ENCODE results near the gene DPH6.
"Not testable (repeated sequence)": the region's sequence is repeated elsewhere in the genome, so short reads cannot be mapped to it uniquely, and the experiment has no call there.

GRCh38 chr15:35328836-35329235, 217.1 kb downstream of the DPH6 start:
- TF ChIP-seq, protein P1, sequence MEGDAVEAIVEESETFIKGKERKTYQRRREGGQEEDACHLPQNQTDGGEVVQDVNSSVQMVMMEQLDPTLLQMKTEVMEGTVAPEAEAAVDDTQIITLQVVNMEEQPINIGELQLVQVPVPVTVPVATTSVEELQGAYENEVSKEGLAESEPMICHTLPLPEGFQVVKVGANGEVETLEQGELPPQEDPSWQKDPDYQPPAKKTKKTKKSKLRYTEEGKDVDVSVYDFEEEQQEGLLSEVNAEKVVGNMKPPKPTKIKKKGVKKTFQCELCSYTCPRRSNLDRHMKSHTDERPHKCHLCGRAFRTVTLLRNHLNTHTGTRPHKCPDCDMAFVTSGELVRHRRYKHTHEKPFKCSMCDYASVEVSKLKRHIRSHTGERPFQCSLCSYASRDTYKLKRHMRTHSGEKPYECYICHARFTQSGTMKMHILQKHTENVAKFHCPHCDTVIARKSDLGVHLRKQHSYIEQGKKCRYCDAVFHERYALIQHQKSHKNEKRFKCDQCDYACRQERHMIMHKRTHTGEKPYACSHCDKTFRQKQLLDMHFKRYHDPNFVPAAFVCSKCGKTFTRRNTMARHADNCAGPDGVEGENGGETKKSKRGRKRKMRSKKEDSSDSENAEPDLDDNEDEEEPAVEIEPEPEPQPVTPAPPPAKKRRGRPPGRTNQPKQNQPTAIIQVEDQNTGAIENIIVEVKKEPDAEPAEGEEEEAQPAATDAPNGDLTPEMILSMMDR (IDR thresholded peaks at IDR 0.05 in 4 of 5, conservative IDR thresholded peaks at IDR 0.05 in 1 of 5), result not testable (repeated sequence)
- not testable (repeated sequence) for TF ChIP-seq POLR2A (IDR thresholded peaks at IDR 0.05)
